GM12874 (cell line): ENCODE data around the gene DPP3.
A peak's percentile ranks its signal among the peaks of the same experiment; 100 is the strongest.

ENCODE experiments used
- TF ChIP-seq, protein P1 (sequence below): IDR thresholded peaks from 2 replicates; pipeline ENCODE4 v1.5.1; 2011; ENCODE audit warnings: low read depth, mild to moderate bottlenecking, control low read depth, low read length, moderate library complexity; ENCODE audit not compliant: insufficient read depth

DPP3 gene

DNA sequence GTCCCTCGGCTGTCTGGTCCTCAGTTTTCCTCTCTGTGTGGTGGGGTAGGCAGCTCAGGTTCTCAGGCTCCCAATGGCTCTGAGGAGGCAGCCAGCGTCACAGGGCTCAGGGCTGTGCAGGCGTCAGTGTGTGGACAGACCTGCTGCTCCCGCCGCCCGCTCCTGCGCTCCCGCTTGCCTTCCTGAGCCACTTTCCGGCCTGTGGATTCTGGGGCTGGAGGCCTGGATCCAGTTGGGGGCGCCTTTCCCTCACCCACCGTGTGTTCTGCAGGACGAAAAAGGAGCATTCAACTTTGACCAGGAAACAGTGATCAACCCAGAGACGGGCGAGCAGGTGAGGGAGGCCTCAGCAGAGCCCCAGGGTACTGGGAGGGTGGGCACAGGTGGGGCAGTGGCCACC lies 14.7 kb downstream of the DPP3 start:
- TF ChIP-seq, protein P1, sequence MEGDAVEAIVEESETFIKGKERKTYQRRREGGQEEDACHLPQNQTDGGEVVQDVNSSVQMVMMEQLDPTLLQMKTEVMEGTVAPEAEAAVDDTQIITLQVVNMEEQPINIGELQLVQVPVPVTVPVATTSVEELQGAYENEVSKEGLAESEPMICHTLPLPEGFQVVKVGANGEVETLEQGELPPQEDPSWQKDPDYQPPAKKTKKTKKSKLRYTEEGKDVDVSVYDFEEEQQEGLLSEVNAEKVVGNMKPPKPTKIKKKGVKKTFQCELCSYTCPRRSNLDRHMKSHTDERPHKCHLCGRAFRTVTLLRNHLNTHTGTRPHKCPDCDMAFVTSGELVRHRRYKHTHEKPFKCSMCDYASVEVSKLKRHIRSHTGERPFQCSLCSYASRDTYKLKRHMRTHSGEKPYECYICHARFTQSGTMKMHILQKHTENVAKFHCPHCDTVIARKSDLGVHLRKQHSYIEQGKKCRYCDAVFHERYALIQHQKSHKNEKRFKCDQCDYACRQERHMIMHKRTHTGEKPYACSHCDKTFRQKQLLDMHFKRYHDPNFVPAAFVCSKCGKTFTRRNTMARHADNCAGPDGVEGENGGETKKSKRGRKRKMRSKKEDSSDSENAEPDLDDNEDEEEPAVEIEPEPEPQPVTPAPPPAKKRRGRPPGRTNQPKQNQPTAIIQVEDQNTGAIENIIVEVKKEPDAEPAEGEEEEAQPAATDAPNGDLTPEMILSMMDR: no peak

DNA sequence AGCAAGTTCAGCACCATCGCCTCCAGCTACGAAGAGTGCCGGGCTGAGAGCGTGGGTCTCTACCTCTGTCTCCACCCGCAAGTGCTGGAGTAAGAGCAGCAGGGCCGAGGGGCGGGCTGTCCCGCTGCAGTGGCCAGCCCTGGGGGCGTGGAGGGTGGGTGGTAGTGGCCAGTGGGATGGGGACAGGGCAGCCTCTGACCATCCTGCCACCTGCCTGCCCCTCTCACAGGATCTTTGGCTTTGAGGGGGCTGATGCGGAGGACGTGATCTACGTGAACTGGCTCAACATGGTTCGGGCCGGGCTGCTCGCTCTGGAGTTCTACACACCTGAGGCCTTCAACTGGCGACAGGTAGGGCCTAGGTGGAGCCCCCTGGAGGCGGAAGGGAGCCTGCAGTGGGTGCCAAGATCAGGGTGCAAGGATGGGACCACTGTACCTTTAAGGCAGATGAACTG lies 15.2 kb downstream of the DPP3 start:
- TF ChIP-seq, protein P1: peak; percentile 35; the same call in 1 of the 2 replicates

DNA sequence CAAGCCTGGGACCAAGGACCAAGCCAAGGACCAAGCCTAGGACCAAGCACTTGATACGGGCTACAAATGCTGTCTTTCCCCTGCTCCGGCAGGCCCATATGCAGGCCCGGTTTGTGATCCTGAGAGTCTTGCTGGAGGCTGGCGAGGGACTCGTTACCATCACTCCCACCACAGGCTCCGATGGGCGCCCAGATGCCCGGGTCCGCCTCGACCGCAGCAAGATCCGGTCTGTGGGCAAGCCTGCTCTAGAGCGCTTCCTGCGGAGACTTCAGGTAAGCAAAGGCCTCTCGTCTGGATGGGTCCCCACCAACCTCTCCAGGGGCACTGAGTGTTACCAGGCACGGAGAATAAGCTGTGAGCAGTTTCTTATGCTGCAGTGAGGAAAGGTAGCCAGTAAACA lies 17.0 kb downstream of the DPP3 start:
- TF ChIP-seq, protein P1: no peak

DNA sequence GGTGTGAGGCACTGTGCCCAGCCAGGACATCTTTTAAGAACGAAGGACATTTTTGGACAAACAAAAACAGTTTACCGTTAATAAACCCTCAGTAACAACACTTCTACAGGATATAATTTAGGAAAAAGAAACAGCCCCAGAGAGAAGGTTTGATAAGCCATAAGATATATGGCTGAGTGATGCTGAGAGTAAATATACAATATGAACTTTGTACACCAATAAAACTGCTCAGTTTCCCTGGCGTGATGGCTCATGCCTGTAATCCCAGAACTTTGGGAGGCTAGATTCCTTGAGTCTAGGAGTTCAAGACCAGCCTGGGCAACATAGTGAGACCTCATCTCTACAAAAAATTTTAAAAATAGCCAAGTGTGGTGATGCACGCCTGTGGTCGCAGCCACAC lies 18.3 kb downstream of the DPP3 start:
- TF ChIP-seq, protein P1: no peak

DNA sequence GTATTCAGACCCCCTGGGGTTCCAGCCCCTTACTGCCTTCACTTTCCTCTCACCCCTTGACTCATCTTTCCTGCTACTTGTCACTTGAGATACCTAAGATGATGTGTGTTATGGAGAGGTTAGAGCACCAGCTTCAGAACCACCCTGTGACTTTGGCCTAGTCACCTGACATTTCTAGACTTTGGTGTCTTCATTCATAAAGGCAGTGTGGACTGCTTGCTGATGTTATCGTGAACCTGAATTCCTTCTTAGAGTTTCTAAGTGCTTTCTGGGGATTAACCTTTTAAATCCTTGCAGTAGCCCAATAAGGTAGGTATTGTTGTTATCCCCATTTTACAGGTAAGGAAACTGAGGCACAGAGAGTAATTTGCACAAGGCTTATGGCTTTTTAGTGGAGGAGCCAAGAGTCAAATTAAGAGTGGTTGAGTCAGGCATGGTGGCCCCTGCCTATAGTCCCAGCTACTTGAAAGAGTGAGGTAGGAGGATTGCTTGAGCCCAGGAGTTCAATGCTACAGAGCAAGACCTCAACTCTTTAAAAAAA lies 25.1 kb downstream of the DPP3 start:
- TF ChIP-seq, protein P1: no peak

- TF ChIP-seq, protein P1: no peak
These were observed 28.9 kb downstream of the DPP3 start for GRCh38 chr11:66509131-66509561.

DNA sequence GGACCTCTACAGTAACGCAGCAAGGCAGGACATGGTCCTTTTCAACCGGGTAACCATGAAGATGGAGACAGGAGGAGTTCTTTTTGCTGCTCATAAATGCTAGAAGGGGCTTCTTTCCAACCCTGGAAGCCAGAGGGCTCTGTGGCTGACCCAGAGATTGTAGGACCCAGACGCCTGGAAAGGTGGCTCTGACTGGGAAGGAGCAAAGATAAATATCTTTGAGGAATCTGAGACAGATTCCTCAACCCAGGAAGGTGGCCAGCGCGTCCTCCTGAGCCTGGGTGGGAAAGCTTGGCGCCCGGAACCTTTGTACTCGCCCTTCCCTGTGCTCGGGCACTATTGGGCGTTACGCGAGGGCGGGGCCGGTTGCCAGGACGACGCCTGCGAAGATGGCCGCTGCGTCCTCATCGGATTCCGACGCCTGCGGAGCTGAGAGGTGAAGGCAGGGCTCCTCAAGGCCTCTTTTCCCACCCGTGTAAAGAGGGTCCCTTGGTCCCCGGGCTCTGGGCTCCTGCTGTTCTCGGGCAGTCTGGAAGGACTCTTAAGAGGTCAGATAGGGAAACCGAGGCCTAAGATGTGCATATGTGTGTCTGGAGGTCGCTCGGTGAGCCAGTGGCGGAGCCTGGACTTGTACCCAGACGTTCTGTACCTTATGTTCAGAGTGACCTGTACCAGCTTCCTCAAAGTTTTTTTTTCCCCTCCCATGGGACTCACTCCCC lies 30.2 kb downstream of the DPP3 start, which contains the start of gene BBS1:
Gene BBS1, plus strand, starts transcription at position 365 of the 719 bp plus-strand sequence. Its CDS starts 25 bp downstream, at position 390.
- TF ChIP-seq, protein P1: no peak
